HG03103 (cell line): Measurements from ENCODE around the gene FGF10.

Experiments used
- ATAC-seq: cut with Tn5 transposase; IDR thresholded peaks from one replicate; pipeline ENCODE4 v1.9.1; 2021; ENCODE audit warnings: low read depth; ENCODE audit not compliant: unreplicated experiment

FGF10 gene

DNA sequence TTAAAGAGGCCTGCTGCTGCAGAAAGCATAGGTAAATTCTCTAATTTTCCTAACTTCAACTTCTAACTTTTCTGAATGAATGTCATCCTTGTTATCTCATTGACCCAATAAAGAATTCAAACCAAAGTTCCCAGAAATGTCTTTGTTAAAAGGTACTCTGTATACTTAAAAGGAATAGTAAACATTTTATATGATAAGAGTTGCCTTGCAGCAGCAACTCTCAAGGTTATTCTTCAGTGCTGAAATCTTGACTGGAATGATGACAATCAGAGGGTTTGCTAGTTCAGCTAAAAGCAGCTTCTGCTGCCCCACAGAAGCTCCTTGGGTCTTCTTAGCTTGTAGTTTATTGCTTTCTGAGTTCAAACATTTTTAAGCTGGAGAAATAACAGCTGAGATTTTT, 28.3 kb downstream of the FGF10 start:
- no peak for ATAC-seq

- ATAC-seq = no peak
Measured at GRCh38 chr5:44358421-44358820, 30.8 kb downstream of the FGF10 start.

- no peak for ATAC-seq
Measured at GRCh38 chr5:44356231-44356630, 33.0 kb downstream of the FGF10 start.

GRCh38 chr5:44345871-44346270, 43.3 kb downstream of the FGF10 start:
- ATAC-seq = no peak

- peak; percentile 66 for ATAC-seq
Measured at GRCh38 chr5:44336708-44337107, 52.5 kb downstream of the FGF10 start.

DNA sequence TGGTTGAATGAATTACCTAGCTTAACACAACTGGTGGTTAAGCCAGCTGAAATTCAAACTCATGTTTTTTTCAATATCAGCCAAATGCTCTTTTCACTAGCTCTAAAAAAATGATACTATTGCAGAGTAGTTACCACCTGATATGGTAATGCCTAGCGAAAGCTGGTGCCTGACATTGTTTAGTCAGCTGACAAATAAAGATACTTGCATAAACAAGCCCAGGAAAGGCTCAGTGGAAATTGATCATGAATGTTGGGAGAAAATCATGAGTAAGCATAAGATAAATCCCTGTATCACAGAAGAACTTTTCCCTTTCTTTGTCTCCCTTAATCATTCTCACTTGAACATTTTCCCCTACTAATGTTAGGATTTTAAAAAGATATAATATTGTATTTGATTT, 54.6 kb downstream of the FGF10 start:
- ATAC-seq = no peak

DNA sequence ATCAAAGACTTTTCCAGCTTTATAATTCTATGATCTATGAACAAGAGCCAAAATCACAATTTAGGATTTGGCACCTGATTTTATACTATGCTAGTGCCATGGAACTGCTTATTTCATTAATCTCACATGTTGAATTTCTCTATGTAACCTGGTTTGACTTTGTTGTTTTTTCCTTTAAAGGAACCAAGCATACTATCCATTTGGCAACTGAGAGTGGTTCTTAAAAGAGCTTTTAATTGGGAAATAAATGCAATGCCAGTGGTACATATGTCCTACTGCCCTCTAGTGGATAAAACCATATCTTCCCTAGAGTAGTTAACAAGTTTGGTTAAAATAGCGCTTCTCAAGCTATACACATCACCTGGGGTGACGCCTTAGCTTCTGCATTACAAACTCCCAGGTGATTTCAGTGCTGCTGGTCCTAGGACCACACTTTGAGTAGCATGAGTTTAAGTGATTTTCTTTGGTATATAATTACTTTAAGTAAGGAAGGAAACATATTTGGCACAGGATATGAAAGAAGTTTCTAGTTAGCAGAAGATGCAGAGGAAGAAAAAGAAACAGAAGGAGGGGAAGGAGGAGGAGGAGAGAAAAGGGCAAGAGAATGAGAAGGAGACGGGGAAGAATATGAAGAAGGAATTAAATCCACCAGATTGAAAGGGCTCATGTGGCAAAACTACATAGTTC, 56.8 kb downstream of the FGF10 start:
- peak; percentile 54 for ATAC-seq

DNA sequence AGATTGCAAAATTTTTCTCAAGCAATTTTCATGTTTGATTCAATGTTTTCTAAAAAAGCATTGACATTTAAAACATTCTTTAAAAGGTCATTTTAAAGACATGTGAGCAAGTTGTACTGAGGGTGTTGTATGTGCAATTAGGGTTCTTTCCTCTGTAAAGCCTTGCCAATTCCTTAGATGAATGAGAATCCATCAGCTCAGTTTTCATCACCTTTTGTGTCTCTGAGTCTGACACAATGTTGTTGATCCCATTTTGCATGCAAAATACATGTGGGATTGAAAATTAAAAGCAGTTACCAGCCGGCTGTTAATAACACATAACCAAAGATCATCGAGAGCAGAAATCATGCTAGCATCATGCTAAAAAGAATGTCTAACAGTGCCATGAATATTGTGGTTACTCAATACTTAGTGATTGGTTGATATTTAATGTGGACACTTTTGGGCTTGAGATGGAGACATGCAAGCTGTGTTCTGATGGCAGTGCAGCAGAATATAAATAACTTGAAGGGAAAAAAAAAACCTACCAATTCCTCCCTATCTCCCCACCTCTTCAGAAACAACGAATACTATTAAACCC, 57.7 kb downstream of the FGF10 start:
- ATAC-seq = no peak

GRCh38 chr5:44329716-44330115, 59.5 kb downstream of the FGF10 start:
- no peak for ATAC-seq

DNA sequence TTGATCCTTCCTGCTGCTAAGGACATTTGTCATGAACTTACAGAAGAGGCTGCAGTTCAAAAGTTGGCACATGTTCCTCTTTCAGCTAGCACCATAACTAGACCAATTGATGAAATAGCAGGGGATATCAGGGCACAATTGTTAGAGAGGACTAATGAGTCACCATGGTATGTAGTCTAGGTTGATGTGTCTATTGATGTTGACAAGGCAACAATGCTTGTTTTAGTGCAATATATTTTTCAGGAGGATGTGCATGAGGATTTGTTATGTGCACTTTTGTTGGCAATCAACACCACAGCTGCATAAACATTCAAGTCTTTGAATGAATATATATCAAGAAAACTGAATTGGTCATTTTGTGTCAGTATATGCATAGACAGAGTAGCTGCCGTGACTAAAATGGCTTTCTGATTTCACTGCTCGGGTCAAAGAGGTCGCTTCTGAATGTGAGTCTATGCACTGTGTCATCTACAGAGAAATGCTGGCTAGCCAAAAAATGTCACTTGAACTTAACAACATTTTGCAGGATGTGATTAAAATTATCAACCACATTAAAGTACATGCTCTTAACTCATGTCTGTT, 68.0 kb downstream of the FGF10 start:
- no peak for ATAC-seq

DNA sequence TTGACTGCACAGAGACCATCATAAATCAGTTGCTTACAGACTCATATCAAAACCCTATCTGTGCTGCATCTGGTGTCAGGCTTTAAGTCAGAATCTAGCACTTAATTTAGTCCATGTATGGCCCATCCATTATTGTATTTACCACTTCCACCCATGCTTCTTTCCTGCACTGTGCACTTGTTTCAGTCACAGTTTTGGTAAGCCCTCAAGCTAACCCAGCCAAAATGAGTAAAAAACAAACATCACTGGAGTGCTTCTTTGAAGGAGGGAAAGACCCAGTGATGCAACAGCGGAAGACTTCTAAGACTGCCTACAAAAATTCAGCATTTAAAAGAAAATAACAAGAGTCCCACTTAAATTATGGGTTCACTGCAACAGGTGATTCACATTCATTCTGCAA, 69.0 kb downstream of the FGF10 start:
- ATAC-seq = no peak

DNA sequence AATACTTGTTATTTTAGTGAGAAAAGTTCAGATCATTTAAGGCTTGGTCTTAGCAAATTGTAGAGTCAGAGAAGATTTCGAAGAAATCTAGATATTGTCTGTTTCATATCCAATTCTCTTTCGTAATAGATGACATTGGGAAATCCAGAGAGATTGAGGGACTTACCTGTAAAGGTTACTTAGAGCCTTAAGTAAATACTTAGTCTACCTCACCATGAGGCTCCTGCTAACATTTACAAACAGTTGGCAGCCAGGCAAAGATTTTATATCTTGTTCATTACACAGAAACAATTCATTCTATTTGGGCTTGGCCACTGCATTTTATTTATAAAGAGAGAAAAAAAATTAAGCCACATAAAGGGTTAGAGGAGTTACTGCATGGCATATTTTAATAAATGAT, 70.3 kb downstream of the FGF10 start:
- ATAC-seq = no peak

DNA sequence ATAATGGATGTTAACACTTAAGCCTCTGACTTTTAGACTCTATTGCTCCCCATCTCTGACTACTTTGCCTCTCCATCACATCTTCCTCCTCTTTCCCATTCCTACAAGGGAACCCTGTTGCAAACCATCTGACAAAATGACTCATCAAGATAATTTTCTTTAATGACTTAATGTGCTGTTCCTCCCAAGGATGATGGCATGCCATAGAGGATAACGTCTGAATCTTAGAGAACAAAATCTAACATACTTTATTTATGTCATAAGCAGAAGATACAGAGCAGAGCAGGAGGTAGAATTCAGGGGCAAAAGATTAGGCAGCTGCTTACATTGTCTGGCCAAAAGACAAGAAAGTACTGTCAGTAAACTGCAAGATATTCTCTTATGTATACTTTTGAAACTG, 76.8 kb downstream of the FGF10 start:
- no peak for ATAC-seq

- no peak for ATAC-seq
Measured at GRCh38 chr5:44300551-44300950, 88.7 kb downstream of the FGF10 start.

GRCh38 chr5:44299394-44299793, 89.8 kb downstream of the FGF10 start:
- ATAC-seq = no peak

- ATAC-seq = no peak
Measured at GRCh38 chr5:44294516-44294915, 94.7 kb downstream of the FGF10 start.

DNA sequence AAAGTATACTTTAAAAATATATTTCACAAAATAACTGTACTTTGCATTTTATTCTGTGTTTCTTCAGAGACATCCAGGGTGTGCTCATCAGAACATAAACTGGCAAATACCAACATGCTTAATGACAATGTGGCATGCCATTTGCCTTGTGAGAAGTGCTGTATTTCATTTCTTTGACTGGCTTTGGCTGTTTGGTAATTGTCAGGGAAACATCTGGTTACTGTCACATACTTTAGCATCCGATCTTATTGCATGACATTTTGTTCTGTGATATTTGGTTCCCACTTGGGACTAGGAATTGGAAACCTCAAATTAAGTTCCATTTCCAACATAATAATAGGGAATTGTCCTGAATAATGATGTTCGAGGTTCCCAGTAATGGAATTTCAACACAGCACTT, 96.5 kb downstream of the FGF10 start:
- no peak for ATAC-seq

GRCh38 chr5:44278469-44278868, 110.8 kb downstream of the FGF10 start:
- ATAC-seq = no peak

DNA sequence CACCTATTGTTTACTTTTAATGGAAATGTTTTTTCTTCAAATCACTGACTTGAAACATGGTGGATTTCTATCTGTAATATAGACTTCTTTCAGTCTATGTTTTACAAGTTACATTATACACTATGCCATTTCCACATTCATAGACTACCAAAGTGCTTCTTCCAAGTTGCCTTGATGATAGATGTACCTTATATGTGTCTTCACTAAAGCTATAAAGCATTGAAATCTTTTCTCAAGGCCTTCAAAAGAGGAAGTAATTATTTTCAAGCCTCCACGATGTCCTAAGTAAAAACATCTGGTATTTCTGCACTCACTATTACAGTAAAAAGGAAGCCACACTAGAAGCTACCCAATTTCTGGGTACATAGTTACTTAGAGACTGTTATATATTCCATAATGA, 113.3 kb downstream of the FGF10 start:
- no peak for ATAC-seq

DNA sequence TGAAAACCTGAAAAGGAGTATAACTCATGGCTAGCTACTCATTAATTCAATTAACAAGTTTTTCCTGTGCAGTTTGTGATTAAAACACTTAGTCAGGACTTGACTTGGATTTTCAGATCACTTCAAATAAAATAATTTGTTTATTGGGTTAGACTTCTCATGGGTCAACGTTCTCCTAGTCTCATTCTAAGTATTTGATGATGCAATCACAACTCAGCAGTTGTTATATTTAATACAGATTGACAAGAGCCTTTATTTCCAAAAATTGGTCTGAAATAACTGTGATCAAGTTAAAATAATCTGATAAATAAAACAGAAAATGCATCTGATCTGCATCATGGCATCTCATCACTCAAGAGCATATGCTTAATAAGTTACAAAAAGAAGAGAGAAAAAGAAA, 113.9 kb downstream of the FGF10 start:
- ATAC-seq = no peak

GRCh38 chr5:44267909-44268308, 121.3 kb downstream of the FGF10 start:
- no peak for ATAC-seq

GRCh38 chr5:44266882-44267576, 122.2 kb downstream of the FGF10 start:
- no peak for ATAC-seq
